Kidney epithelial cell (primary cell): ENCODE results near the gene C4A. TPM values are rescaled to one million over a fixed set of nuclear protein-coding genes. Genes with fewer than 3 reads are reported as not detected.

Experiments used
- DNase-seq: peaks from one replicate; pipeline ENCODE4 v3.0.0-alpha.2; 2010; ENCODE audit warnings: low read depth
- H3K27me3 ChIP-seq: 2 replicates; pipeline ENCODE4 v1.6.0; 2011; ENCODE audit warnings: low read length; ENCODE audit not compliant: control insufficient read depth, insufficient read depth
- H3K36me3 ChIP-seq: 2 replicates; pipeline ENCODE4 v1.5.1; 2011; ENCODE audit warnings: low read length; ENCODE audit not compliant: control insufficient read depth, insufficient read depth
- H3K4me3 ChIP-seq: 2 replicates; pipeline ENCODE4 v1.5.1; 2011; ENCODE audit warnings: low read depth, mild to moderate bottlenecking, control low read depth, low read length
- total RNA-seq: library from RNA; depleted of rRNA; stranded (reverse); fragments of >200 nt; gene quantifications from 2 replicates; pipeline ENCODE4 v1.2.3, GENCODE V29; 2015
- TF ChIP-seq, protein P1 (sequence below): IDR thresholded peaks from 2 replicates; pipeline ENCODE4 v1.5.1; 2011; ENCODE audit warnings: mild to moderate bottlenecking, moderate library complexity, low read length, control low read depth, inconsistent platforms; ENCODE audit not compliant: insufficient read depth, poor library complexity, severe bottlenecking

Gene C4A
- total RNA-seq, 1 donor from 2014 or later, result 3.2 TPM

DNA sequence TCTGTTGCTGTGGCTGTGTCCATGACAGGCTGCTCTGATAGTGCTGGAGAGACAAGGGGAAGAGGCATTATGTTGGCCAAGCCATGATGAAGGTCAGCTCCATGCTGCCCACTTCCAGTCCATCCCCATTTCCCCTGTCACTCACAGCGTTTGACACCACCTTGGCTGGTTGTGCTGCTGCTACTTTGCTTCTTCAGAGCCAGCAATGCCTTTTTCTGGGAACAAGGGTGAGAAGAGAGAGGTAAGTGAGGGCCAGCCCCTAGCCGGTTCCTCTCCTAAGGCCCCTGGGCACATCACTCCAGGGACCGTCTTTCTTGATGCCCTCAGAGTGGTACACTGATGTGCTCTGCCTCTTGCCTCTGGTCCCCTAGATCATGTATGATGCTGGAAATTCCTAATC, 25.1 kb upstream of the C4A start:
- Histone ChIP-seq H3K4me3 (no peak overlapping the region), H3K27me3 (no peaks in the 10 kb centered on the region), H3K36me3 (peaks cover 3% of the 10 kb centered on the region)
- no peak for DNase-seq
- TF ChIP-seq, protein P1, sequence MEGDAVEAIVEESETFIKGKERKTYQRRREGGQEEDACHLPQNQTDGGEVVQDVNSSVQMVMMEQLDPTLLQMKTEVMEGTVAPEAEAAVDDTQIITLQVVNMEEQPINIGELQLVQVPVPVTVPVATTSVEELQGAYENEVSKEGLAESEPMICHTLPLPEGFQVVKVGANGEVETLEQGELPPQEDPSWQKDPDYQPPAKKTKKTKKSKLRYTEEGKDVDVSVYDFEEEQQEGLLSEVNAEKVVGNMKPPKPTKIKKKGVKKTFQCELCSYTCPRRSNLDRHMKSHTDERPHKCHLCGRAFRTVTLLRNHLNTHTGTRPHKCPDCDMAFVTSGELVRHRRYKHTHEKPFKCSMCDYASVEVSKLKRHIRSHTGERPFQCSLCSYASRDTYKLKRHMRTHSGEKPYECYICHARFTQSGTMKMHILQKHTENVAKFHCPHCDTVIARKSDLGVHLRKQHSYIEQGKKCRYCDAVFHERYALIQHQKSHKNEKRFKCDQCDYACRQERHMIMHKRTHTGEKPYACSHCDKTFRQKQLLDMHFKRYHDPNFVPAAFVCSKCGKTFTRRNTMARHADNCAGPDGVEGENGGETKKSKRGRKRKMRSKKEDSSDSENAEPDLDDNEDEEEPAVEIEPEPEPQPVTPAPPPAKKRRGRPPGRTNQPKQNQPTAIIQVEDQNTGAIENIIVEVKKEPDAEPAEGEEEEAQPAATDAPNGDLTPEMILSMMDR, result no peak

DNA sequence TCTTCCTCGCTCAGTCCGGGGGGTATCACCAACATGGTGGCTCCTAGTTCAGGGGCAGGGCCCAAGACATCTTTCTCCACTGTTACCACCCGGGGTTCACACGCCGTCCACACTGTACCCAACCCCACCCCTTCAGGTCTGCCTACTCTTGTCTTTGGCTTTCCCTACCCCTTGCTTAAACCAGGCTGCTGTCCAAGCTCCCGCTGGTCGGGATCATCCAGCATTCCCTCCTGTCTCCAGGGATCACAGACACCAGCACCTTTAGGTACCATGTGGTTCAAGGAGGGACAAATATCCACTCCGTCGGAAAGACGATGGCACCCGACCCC, 23.5 kb upstream of the C4A start:
- TF ChIP-seq, protein P1, result no peak

DNA sequence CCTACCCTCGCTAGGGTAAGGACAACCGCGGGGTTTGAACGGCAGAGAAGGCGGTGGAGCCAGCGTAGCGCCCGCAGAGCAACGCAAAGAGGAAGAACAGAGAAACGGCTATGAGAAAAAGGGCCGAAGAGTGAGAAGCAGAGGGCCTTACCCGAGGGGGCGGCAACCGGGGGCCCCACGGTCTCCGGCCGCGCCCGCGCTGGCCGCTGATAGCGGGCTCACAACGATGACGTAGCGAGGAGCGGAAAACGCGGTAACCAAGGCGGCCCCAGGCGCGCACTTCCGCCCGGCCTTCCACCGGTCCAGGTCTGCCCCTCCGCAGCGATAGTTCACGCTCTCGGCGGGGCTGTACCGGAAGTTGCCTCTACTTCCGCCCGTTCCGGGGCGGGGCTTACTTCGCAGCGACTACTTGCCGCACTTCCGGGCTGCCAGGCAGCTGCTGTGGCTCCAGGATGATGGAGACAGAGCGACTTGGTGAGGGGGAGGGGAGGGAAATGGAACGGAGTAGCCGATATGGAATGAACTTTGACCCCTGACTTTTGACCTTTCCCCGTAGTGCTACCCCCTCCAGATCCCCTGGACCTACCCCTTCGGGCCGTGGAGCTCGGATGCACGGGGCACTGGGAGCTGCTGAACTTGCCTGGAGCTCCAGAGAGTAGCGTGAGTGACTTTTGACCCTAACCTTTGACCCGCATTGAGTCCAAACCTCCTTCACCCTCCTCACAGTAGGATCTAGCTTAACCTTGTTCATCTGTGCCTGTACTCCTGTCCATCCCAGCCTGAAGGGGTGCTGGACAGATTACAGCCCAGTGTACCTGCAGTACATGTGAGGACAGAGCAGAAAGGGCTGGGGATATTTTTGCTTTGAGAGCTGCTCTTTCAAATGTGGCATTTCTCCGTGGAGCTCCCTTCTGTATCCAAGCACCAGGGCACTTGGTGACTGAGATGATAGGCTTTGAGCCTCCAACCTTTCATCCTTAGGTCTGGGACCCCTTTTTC, 22.8 kb upstream of the C4A start, which contains the start of the genes NELFE and SKIC2:
Gene NELFE, minus strand, starts transcription at position 231 of the 999 bp plus-strand sequence. CDS start 525 bp downstream, outside the sequence.
Gene SKIC2, plus strand, starts transcription at position 435 of the 999 bp plus-strand sequence. Its CDS starts 18 bp downstream, at position 453.
- peak; percentile 94 for DNase-seq
- TF ChIP-seq, protein P1, result no peak
- peaks cover 3% of the 10 kb centered on the region for H3K36me3 ChIP-seq
- H3K4me3 ChIP-seq, result peak within 1 kb of the TSS; percentile 94
- no peaks in the 10 kb centered on the region for H3K27me3 ChIP-seq

More for the DNA sequence above, 23.5 kb upstream of the C4A start:
- DNase-seq, result no peak
- Histone ChIP-seq H3K27me3 (no peaks in the 10 kb centered on the region), H3K4me3 (peak overlapping the region; percentile 94), H3K36me3 (peaks cover 3% of the 10 kb centered on the region)

DNA sequence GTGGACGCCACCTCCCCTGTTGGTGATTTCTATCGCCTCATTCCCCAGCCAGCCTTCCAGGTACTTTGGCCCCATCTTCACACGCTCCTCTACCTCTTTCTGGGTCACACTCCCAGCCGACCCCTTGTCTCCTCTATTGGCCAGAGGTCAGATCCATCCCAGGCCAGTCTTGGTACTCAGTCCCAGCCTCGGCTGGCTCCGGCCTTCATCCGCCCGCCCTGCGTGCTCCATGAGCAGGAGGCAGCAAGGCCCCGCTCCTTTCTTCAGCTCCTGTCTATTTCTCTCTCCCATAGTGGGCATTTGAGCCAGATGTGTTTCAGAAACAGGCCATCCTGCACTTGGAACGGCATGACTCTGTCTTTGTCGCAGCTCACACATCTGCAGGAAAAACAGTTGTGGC, 20.2 kb upstream of the C4A start:
- DNase-seq, result no peak
- H3K4me3 ChIP-seq, result no peak overlapping the region
- TF ChIP-seq, protein P1, result no peak
- no peaks in the 10 kb centered on the region for H3K27me3 ChIP-seq
- peaks cover 3% of the 10 kb centered on the region for H3K36me3 ChIP-seq

DNA sequence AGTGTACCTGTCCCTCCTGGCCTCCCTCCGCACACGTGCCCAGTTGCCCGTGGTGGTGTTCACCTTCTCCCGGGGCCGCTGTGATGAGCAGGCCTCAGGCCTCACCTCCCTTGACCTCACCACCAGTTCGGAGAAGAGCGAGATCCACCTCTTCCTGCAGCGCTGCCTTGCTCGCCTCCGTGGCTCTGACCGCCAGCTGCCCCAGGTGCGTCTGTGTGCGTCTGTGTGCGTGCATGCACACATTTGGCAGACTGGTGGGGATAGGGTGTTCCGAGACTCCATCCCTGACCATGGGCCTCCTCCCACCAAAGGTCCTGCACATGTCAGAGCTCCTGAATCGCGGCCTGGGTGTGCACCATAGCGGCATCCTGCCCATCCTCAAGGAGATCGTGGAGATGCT, 17.9 kb upstream of the C4A start:
- Histone ChIP-seq H3K36me3 (peaks cover 3% of the 10 kb centered on the region), H3K27me3 (no peaks in the 10 kb centered on the region), H3K4me3 (no peak overlapping the region)
- TF ChIP-seq, protein P1, result no peak
- DNase-seq, result no peak
